Neural progenitor cell (in vitro differentiated cells): ENCODE results near the gene KRT37. TPM values are rescaled to one million over a fixed set of nuclear protein-coding genes. Genes with fewer than 3 reads are reported as not detected.
A peak's percentile ranks its signal among the peaks of the same experiment; 100 is the strongest.

Source experiments
- DNase-seq: peaks from one replicate; pipeline ENCODE4 v3.0.0-alpha.2; 2016; ENCODE audit warnings: low spot score
- H2AFZ ChIP-seq: fragments of 200-600 bp; sonication (generic); replicated peaks from 2 replicates; pipeline ENCODE4 v1.6.1; 2016; ENCODE audit warnings: antibody characterized with exemption
- H3F3A ChIP-seq: fragments of 200-600 bp; sonication (generic); 2 replicates; pipeline ENCODE4 v1.6.1; 2016; ENCODE audit warnings: antibody characterized with exemption, low read depth
- H3K27ac ChIP-seq: fragments of 200-600 bp; sonication (generic); 2 replicates; pipeline ENCODE4 v1.5.1; 2016; ENCODE audit warnings: mild to moderate bottlenecking
- H3K27me3 ChIP-seq: fragments of 200-600 bp; sonication (generic); 2 replicates; pipeline ENCODE4 v1.6.1; 2016; ENCODE audit warnings: mild to moderate bottlenecking, moderate library complexity
- H3K36me3 ChIP-seq: fragments of 200-600 bp; sonication (generic); 2 replicates; pipeline ENCODE4 v1.5.1; 2016
- H3K4me1 ChIP-seq: fragments of 200-600 bp; sonication (generic); 2 replicates; pipeline ENCODE4 v1.6.1; 2016; ENCODE audit warnings: mixed run types
- H3K4me2 ChIP-seq: fragments of 200-600 bp; sonication (generic); 2 replicates; pipeline ENCODE4 v1.6.1; 2016
- H3K4me3 ChIP-seq: fragments of 200-600 bp; sonication (generic); 2 replicates; pipeline ENCODE4 v1.5.1; 2016
- H3K79me2 ChIP-seq: fragments of 200-600 bp; sonication (generic); 2 replicates; pipeline ENCODE4 v1.6.1; 2016; ENCODE audit warnings: low read depth
- H3K9ac ChIP-seq: fragments of 200-600 bp; sonication (generic); 2 replicates; pipeline ENCODE4 v1.6.1; 2016
- H3K9me3 ChIP-seq: fragments of 200-600 bp; sonication (generic); 2 replicates; pipeline ENCODE4 v1.5.1; 2016; ENCODE audit warnings: low read depth
- H4K20me1 ChIP-seq: fragments of 200-600 bp; sonication (generic); 2 replicates; pipeline ENCODE4 v1.6.1; 2016; ENCODE audit warnings: low read depth
- H3K27ac Mint-ChIP-seq: 3 replicates; pipeline ENCODE4 v1.8.0; 2021; ENCODE audit warnings: mixed read lengths
- H3K27me3 Mint-ChIP-seq: 2 replicates; pipeline ENCODE4 v1.8.0; 2022; ENCODE audit warnings: low read depth, mild to moderate bottlenecking, inconsistent platforms, moderate library complexity, mixed read lengths; ENCODE audit not compliant: insufficient read depth
- H3K36me3 Mint-ChIP-seq: 3 replicates; pipeline ENCODE4 v1.8.0; 2021; ENCODE audit warnings: mixed read lengths
- H3K4me1 Mint-ChIP-seq: 3 replicates; pipeline ENCODE4 v1.8.0; 2021; ENCODE audit warnings: mixed read lengths
- H3K4me3 Mint-ChIP-seq: 3 replicates; pipeline ENCODE4 v1.8.0; 2021; ENCODE audit warnings: mild to moderate bottlenecking, moderate library complexity, mixed read lengths
- H3K9me3 Mint-ChIP-seq: 3 replicates; pipeline ENCODE4 v1.8.0; 2020; ENCODE audit warnings: mixed read lengths
- EZH2 ChIP-seq: fragments of 200-600 bp; sonication (generic); IDR thresholded peaks from 2 replicates; pipeline ENCODE4 v1.6.1; 2017; ENCODE audit warnings: antibody characterized with exemption, mild to moderate bottlenecking, moderate library complexity
- EZH2phosphoT487 ChIP-seq: fragments of 200-600 bp; sonication (generic); IDR thresholded peaks from 2 replicates; pipeline ENCODE4 v1.6.1; 2017; ENCODE audit warnings: antibody characterized with exemption
- total RNA-seq: library from RNA; depleted of rRNA; stranded (reverse); fragments of >200 nt; gene quantifications from 2 replicates; pipeline ENCODE4 v1.2.3, GENCODE V29; 2015; ENCODE audit warnings: low replicate concordance
- TF ChIP-seq, protein P1 (sequence below): fragments of 200-600 bp; sonication (generic); IDR thresholded peaks from 2 replicates; pipeline ENCODE4 v1.5.1; 2017; ENCODE audit warnings: antibody characterized with exemption, mild to moderate bottlenecking

KRT37 gene
- total RNA-seq, 1 donor from 2014 or later = not detected

DNA sequence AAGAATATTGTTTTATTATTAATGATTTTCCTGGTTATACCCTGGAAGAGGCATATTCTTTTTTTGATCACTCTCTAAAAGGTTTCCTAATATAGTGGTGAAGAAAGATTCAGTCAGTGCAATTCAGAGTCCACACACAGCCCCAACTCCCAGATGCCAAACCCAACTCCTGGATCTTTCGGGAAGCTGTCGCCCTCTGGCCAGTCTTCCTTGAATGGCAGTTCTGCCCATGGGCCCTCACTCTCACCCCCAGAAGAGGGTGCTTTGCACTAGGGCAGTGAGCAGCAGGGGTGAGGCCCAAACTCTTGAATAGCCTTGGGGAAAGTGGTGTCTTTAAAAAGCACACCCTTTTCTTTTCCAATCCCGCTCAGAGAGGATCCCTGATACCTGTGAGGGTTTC is 31.8 kb upstream of the KRT37 start:
- Histone ChIP-seq H3K9ac (no peak overlapping the region), H3K27me3 (no peaks in the 10 kb centered on the region), H3K79me2 (no peaks in the 10 kb centered on the region), H3K4me3 (no peak overlapping the region), H2AFZ (no peak overlapping the region), H3F3A (no peaks in the 10 kb centered on the region), H3K36me3 (no peaks in the 10 kb centered on the region), H3K4me2 (no peak overlapping the region), H4K20me1 (no peaks in the 10 kb centered on the region), H3K9me3 (no peaks in the 10 kb centered on the region), H3K4me1 (no peaks in the 10 kb centered on the region), H3K27ac (no peak overlapping the region)
- H3K9me3 Mint-ChIP-seq = peaks cover under 1% of the 10 kb centered on the region
- H3K27ac Mint-ChIP-seq = no peak overlapping the region
- TF ChIP-seq EZH2 (no peak), EZH2phosphoT487 (no peak)
- TF ChIP-seq, protein P1, sequence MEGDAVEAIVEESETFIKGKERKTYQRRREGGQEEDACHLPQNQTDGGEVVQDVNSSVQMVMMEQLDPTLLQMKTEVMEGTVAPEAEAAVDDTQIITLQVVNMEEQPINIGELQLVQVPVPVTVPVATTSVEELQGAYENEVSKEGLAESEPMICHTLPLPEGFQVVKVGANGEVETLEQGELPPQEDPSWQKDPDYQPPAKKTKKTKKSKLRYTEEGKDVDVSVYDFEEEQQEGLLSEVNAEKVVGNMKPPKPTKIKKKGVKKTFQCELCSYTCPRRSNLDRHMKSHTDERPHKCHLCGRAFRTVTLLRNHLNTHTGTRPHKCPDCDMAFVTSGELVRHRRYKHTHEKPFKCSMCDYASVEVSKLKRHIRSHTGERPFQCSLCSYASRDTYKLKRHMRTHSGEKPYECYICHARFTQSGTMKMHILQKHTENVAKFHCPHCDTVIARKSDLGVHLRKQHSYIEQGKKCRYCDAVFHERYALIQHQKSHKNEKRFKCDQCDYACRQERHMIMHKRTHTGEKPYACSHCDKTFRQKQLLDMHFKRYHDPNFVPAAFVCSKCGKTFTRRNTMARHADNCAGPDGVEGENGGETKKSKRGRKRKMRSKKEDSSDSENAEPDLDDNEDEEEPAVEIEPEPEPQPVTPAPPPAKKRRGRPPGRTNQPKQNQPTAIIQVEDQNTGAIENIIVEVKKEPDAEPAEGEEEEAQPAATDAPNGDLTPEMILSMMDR = peak; percentile 40
- no peak overlapping the region for H3K4me3 Mint-ChIP-seq
- no peaks in the 10 kb centered on the region for H3K36me3 Mint-ChIP-seq
- peak; percentile 32 for DNase-seq
- peaks cover 12% of the 10 kb centered on the region for H3K27me3 Mint-ChIP-seq
- no peaks in the 10 kb centered on the region for H3K4me1 Mint-ChIP-seq

DNA sequence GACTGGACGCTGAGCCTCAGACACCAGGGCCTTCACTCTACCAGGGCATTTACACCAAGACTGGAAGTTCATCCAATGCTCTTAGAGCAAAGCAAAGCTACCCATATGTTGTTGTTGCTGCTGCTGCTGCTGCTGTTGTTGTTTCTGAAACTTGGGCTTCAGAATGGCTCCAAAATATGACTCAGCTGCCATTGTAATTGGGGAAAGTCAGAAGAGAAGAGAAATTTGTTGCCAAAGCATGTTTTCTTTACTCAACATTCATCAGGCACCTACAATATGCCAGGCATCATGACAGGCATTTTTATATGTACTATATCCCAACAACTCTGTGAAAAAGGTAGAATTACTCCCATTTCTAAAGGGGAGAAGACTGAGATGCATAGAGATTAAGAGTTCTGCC is 30.9 kb upstream of the KRT37 start:
- Mint-ChIP-seq H3K27ac (no peak overlapping the region), H3K4me3 (no peak overlapping the region), H3K4me1 (no peaks in the 10 kb centered on the region), H3K36me3 (no peaks in the 10 kb centered on the region), H3K9me3 (peaks cover 4% of the 10 kb centered on the region), H3K27me3 (peaks cover 12% of the 10 kb centered on the region)
- H3F3A ChIP-seq = no peaks in the 10 kb centered on the region
- H2AFZ ChIP-seq = no peak overlapping the region
- no peaks in the 10 kb centered on the region for H3K27me3 ChIP-seq
- no peaks in the 10 kb centered on the region for H3K4me1 ChIP-seq
- H3K4me2 ChIP-seq = no peak overlapping the region
- no peak for DNase-seq
- H3K9ac ChIP-seq = no peak overlapping the region
- no peaks in the 10 kb centered on the region for H3K79me2 ChIP-seq
- TF ChIP-seq EZH2phosphoT487 (no peak), EZH2 (no peak)
- TF ChIP-seq, protein P1 = no peak
- H3K36me3 ChIP-seq = no peaks in the 10 kb centered on the region
- H3K27ac ChIP-seq = no peak overlapping the region
- no peak overlapping the region for H3K4me3 ChIP-seq
- H3K9me3 ChIP-seq = no peaks in the 10 kb centered on the region
- H4K20me1 ChIP-seq = no peaks in the 10 kb centered on the region

DNA sequence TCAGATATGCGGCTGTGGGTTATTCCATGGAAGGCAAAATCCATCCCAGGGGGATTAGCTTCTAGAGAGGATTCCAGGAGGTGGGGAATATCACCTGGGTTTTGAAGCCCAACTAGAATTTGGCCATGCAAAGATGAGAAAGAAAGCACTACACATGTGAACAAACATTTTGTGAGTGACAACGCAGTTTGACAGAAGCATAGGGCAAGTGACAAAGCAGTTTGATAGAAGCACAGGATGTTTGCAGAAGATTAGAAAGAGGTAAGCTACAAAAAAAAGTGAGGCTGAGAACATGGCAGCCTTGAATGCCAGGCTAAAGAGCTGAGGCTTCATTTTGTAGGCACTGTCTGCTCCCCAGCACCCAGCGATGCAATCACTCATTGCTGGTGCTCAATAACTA is 28.7 kb upstream of the KRT37 start:
- H3F3A ChIP-seq = no peaks in the 10 kb centered on the region
- no peak overlapping the region for H3K9ac ChIP-seq
- no peak for DNase-seq
- Mint-ChIP-seq H3K4me1 (no peaks in the 10 kb centered on the region), H3K4me3 (no peak overlapping the region), H3K36me3 (no peaks in the 10 kb centered on the region), H3K27me3 (peaks cover 9% of the 10 kb centered on the region), H3K9me3 (peaks cover 9% of the 10 kb centered on the region), H3K27ac (no peak overlapping the region)
- H3K4me3 ChIP-seq = no peak overlapping the region
- TF ChIP-seq, protein P1 = no peak
- no peak for TF ChIP-seq EZH2phosphoT487
- no peak for TF ChIP-seq EZH2
- no peak overlapping the region for H3K27ac ChIP-seq
- no peaks in the 10 kb centered on the region for H3K4me1 ChIP-seq
- H3K4me2 ChIP-seq = no peak overlapping the region
- H2AFZ ChIP-seq = no peak overlapping the region
- H3K79me2 ChIP-seq = no peaks in the 10 kb centered on the region
- H3K9me3 ChIP-seq = no peaks in the 10 kb centered on the region
- no peaks in the 10 kb centered on the region for H3K36me3 ChIP-seq
- H4K20me1 ChIP-seq = no peaks in the 10 kb centered on the region
- no peaks in the 10 kb centered on the region for H3K27me3 ChIP-seq

DNA sequence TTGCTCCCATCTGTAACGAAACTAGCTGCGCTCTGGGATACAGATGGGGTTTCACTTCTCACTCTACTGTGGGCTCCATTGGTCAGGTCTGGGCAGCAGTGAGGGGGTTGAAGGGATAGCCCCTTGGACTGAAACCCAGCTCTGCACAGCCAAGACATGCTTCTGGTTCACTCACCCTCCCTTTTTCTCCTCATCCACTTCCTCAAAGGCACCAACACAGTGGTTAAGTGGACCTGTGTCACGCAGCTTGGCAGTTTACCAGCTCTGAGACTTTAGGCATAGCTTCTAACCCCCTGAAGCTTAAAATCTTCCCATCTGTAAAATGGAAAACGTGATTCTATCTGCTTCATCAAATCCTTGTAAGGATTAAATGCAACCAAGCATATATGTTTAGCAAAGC is 27.9 kb upstream of the KRT37 start:
- Mint-ChIP-seq H3K27me3 (peaks cover 6% of the 10 kb centered on the region), H3K36me3 (no peaks in the 10 kb centered on the region), H3K4me3 (no peak overlapping the region), H3K9me3 (peaks cover 9% of the 10 kb centered on the region), H3K4me1 (no peaks in the 10 kb centered on the region), H3K27ac (no peak overlapping the region)
- H3K36me3 ChIP-seq = no peaks in the 10 kb centered on the region
- no peaks in the 10 kb centered on the region for H3K27me3 ChIP-seq
- DNase-seq = no peak
- no peak overlapping the region for H3K4me2 ChIP-seq
- no peaks in the 10 kb centered on the region for H4K20me1 ChIP-seq
- H3K4me3 ChIP-seq = no peak overlapping the region
- no peak overlapping the region for H3K27ac ChIP-seq
- H2AFZ ChIP-seq = no peak overlapping the region
- no peak overlapping the region for H3K9ac ChIP-seq
- no peak for TF ChIP-seq EZH2
- TF ChIP-seq EZH2phosphoT487 = no peak
- TF ChIP-seq, protein P1 = no peak
- no peaks in the 10 kb centered on the region for H3K4me1 ChIP-seq
- no peaks in the 10 kb centered on the region for H3F3A ChIP-seq
- H3K9me3 ChIP-seq = no peaks in the 10 kb centered on the region
- H3K79me2 ChIP-seq = no peaks in the 10 kb centered on the region
